Measurements from ENCODE around the gene DNM3.
"Not testable (repeated sequence)": the region's sequence is repeated elsewhere in the genome, so short reads cannot be mapped to it uniquely, and the experiment has no call there.

DNM3 gene

DNA sequence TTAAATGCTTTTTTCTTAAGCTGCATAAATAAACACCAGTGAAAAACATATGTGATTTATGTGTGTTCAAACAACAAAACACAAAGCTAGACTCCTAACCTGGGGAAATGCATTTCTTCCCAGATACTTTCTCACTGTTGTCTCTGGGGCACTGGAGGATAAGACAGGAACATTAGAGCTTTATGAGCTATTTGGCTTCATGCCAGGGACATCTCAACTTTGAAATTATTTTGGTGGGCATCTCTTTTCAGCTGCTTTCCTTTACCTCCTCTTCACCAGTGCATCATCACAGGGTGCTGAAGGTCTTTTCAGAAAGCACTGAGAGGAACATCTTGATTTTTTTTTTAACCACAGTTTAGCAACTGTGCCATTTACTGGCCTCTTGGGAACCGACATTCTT is 212.9 kb downstream of the DNM3 start:
- no peak for DNase-seq

DNA sequence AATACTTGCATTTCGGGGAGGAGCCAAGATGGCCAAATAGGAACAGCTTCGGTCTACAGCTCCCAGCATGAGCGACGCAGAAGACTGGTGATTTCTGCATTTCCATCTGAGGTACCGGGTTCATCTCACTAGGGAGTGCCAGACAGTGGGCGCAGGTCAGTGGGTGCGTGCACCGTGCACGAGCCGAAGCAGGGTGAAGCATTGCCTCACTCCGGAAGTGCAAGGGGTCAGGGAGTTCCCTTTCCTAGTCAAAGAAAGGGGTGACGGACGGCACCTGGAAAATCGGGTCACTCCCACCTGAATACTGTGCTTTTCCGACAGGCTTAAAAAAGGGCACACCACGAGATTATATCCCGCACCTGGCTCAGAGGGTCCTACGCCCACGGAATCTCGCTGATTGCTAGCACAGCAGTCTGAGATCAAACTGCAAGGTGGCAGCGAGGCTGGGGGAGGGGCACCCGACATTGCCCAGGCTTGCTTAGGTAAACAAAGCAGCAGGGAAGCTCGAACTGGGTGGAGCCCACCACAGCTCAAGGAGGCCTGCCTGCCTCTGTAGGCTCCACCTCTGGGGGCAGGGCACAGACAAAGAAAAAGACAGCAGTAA is 214.6 kb downstream of the DNM3 start:
- DNase-seq, result not testable (repeated sequence)

DNA sequence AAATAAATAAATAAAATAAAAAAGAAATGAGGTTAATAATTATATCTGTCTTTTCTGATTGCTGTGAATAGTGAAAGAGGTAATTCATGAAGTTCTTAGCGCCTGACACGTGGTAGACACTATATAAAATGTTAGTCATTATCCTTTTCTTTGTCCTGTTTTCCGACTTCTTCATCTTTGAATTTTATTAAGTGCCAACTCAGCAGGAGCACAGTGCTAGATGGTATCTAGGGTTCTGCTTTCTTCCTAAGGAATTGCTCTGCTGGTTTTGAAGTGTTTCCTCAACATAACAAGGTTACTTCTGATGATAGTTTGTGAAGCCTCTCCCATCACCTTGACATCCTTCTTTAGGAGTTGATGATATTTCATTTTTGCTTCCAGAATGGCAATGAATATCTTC is 227.0 kb downstream of the DNM3 start:
- no peak for DNase-seq

DNA sequence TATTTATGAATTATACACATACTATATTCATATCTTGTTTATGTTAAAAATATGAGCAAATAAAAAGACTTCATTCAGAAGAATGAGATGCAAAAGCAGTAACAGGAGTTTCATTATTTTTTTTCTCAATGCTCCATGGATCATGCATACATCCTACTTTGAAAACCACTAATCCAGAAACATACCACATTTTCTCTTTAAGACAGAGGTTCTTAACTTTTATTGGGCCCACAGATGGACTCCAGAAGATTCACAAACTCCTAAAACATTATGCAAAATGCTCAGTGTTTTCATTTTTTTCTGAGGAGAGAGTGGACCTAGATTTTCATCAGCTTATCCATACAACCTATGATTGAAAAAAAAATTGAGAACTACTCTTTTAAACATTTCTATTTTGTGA is 227.8 kb downstream of the DNM3 start:
- no peak for DNase-seq

DNA sequence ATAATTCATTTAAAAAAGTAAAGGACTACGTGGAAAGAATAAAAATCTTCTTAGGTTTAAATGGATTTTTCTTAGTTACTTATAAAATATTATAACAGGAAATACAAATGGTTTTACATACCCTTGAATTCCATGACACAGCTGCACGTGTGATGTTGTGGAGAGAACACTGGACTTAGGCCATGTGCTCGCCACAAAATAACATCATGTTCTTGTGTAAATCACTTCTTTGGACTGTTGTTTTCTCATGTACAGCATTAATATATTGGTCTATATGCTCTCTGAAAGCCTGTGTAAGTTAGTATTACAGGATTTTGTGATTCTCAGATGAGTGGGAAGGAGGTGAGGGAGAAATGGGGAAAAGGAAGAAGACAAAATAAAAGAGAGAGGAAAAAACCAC is 228.2 kb downstream of the DNM3 start:
- DNase-seq, result no peak

DNA sequence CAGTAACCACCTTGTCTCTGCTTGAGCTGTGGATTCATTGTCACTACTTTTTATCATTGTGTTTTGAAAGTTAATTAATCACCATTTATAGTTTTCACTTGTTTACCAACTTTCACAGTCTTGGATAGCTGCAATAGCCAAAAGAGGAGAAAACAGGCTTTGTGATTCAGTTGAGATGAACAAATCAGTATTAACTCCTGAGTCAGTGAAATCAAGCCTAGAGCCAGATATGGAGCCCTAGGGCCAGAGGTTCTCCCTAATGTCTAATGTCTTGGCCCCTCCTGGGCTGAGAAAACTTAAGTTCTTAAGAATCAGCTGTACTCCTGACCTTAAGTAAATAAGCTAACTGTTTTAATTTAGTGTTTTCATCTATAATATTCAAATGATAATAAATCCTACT is 228.8 kb downstream of the DNM3 start:
- DNase-seq, result no peak

DNA sequence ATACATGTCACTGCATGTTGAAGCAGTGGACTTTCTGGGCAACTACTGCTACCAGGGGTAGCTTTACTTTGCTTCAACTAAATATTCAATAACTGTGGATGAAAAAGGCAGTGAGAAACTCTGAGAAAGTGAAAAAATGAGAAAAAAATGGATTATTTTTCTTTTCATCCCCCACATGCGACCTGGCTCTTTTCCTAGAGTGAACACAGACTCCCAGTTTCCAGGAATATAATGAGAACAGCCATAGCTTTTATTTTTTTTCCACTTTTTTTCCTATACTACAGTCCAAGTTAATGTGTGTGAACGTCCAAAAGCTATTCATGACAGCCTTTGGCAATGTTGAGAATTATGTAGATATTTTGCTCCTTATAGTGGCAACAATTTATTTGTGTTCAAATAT is 230.4 kb downstream of the DNM3 start:
- DNase-seq, result no peak

DNA sequence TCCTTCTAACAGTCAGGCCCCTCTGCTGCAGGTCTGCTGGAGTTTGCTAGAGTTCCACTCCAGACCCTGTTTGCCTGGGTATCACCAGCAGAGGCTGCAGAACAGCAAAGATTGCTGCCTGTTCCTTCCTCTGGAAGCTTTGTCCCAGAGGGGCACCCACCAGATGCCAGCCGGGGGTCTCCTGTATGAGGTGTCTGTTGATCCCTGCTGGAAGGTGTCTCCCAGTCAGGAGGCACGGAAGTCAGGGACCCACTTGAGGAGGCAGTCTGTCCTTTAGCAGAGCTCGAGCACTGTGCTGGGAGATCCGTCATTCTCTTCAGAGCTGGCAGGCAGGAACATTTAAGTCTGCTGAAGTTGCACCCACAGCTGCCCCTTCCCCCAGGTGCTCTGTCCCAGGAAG is 238.6 kb downstream of the DNM3 start:
- DNase-seq, result not testable (repeated sequence)

DNA sequence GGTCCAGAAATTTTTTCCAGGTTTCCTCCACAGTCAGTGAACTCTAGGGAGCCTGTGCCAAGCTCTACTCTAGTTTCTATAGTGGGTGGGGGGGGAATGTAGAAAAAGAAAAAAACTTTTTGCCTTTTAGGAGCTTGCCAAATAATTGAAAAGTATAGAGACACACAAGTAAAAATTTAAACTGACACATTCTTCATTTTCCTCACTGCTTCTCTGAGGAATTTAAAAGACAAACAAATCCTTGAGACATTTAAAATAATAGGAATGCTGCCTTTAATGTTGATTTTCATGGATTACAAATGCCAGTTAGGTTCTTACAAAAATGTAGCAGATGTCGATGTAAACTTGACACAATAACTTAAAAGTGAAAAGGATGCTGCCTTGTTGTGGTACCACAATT is 241.9 kb downstream of the DNM3 start:
- no peak for DNase-seq

DNA sequence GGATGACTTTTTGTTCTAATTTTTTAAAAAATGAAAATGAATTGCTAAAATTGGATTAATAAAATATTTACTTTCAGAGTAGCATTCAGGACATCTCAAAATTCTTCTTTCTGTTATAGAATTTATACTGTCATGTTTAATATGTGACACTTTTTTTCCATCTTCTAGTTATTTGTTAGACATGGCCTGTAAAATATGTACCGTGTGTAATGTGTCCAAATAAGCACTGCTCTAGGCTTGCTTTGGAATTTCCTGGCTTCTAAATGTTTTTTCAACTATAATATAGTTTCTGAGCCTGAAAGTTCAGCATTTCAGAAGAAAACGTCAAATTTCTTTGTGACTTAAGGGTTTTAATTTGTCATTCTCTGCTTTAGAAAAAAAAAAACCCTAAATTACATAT is 243.6 kb downstream of the DNM3 start:
- DNase-seq, result no peak

DNA sequence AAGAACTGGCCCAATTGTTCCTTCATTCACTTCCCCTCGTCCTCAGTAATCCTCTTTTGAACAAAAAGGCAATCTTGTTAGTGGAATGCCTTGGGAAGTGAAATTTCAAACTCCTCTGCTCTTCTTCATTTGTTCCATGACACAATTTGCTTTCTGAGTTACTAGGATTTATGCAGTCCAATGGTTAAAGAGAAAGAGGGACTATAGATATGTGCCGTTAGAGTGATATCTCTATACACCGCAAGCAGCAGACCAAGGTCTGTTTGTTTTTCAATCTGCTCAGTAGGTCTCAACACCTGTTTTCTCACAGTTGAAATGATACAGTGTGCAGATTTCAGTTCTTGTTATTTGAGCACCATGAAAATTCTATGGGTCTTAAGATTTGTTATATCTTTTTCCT is 244.0 kb downstream of the DNM3 start:
- DNase-seq, result no peak

DNA sequence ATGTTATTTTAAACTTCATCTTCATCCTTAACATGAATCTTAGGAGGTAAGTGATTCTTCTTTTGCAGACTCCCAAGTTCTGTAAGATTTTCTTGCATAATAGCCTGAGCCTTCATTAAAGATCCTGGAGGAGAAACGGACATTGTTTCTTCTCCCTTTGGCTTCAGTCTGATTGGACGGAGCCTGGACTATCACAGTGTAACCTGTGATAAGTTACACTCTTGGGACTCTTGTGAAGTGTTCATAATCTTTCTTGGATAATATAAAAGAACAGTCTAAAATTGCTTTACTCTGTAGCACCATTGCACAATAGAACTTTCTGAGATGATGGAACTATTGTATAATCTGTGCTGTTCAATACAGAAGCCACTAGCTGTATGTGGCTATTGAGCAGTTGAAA is 244.8 kb downstream of the DNM3 start:
- DNase-seq, result no peak

DNA sequence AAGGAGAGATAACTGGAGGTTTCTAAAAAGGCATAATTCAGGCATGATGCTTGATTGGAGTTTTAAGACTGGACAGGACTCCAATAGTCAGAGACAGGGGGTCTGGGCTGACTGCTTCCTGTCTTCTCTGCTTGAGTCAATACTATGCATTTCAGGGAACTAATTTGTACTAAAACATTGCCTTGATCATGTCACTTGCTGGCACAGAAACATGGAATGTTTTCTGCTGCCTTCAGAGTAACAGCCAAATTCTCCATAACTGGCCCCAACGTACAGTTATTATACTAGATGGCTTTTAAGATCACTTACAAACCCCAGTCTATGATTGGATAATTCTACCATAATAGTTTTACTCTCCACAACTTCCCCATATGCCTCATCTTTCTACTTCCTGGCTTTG is 247.0 kb downstream of the DNM3 start:
- no peak for DNase-seq

DNA sequence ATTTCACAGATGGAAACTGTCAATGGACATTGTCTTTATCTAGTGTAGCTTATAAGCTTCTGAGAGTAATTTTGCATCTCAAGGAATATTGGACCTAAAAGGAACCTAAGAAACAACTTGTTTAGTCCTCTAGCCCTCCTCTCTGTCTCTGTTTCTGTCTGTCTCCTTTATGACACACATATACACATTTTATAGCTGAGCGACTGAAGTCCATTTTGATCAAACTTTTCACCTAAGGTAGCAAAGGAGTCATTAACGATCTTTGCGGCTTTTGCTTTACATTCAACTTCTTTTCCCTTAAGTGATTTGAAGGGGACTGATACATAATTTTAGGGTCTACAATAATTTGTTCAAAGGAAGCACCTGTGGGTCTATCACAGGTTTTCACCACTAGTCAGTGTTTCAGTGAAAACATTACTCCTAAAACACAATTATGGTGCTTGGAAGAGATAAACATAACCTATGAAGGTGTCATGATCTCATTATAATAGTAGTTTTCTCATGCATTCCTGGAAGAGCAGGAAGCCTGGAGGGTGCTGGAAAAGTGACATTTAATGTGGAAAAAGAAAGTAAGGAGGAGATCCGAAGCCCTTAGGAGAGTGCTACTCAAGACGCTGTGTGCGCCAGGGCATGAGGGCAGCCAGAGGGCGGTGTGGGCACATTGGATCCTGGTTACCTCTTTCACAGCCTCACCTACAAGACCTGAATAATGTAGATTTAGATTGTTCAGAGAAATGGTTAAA is 248.6 kb downstream of the DNM3 start:
- DNase-seq, result peak; percentile 51

DNA sequence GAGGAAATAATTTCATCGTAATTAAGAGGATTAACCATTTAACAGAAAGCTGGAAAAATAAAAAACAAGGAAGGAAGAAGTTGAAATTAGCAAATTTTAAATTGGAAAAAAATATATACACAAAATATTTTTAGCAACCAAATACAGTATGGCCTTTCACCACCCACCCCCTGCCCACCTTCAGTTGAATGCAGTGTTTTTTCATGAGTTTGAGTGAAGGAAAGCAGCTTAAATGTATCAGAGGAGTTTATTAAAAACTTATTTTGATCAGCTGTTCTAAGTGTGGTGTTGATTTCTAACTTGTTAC is 249.2 kb downstream of the DNM3 start:
- DNase-seq, result no peak

DNA sequence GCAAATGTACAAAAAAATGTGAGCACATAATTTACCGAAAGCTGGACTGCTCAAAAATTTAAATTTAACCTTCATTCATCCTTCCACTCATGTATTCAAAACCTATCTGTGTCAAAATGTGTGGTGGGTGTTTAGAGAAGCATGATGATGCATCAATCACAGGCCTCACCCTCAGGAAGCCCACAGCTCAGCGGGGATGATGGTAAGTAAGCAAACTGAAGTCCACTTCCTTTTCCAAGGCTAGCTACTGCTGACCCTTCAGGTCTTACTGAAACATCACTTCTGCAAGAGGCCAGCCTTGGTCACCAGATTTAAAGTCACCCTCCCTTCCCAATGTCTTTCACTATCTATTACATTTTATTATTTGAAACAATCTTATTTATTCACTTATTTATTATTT is 254.5 kb downstream of the DNM3 start:
- DNase-seq, result no peak

DNA sequence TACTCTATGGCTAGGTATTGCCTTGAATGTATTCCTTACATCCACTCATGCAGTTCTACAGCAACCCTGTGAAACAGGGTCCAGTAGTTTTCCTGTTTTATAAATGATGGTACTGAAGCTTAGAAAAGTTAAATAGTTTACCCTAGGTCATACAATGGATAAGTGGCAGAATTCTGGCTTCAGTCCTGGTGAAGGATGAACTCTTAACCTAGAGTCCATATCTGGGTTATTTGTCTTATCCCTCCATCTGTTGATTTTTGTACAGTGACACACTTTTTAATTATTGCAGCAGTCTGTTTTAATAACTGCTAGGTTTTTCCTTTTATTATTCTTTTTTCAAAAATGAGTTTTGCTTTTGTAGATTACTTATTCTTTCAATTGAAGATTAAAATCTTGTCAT is 263.9 kb downstream of the DNM3 start:
- DNase-seq, result no peak

DNA sequence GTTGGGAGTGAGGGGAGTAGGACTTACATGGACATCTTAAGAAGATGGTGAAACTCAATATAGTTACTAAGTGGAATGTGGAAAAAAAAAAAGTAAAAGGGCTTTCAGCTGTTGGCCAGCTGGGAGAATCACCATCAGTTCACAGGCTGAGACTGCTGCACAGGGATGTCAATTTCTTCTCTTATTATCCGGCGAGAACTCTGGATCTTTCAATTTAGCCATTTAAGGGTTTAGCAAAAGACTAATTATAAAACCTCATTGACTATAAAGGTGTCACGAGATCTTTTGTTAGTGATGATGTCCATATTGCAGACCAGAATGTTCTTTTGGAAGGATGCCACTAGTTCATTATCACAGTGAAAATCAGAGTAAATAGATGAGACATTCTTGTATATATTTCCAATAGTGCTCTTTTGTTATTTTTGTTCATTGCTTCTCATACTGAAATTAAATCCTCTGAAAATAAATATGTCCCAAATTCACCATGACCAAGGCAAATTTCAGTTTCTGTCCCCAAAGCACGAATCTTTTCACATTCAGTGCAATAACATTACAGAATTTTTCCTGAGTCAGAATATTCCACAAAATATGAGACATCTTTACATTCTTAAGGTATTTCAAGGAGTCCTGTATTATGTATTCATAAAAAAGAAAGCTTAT is 266.1 kb downstream of the DNM3 start:
- DNase-seq, result no peak

DNA sequence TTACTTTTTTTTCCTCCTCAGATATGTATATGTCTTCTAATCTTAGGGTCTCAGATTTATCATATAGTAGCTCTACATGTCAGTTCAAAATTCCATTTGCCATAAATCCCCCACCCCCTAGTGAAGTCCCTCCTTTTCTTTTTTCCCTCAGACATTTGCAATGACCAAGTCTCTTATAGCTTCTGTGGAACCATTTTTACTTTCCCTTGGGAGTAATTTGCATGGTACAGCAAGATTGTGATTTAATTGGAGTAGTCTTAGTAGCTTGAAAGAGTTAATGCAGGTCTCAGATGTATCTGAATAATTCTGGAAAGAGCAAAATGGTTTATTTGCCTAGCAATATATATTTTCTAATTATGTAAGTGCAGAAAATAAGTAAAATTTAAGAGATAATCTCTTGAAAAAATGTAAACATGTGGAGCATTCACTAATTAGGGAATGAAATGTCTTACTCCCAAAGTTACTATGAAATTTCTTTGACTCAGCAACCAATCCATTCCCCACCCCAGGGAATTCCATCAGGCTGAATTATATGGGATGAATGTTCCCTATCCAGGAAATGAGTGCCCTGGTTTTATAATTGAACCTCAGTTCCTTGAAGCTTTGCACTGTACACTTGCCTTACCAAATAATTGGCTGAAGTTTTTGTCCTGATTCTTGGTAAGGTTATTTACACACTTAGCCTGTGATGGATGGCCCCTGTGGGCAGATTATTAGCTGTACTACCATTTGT is 267.0 kb downstream of the DNM3 start:
- DNase-seq, result no peak

DNA sequence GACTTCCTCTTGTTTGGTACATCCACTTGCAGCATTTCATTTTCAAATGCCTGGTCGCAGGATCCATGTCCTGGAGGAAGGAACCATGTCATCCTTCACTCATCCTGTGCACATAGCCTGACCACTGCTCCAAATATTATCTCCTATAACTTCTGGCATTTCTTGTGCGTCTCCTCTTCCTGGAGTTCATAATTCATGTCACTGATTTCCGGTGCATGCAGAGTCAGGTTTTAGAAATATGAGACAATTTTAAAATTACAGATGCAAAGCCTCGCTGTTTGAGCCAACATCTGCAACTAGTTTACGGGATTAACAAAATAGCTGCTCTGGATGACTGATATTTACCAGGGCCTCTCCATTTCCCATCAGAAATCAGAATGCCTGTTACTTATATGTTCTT is 268.1 kb downstream of the DNM3 start:
- DNase-seq, result no peak

DNA sequence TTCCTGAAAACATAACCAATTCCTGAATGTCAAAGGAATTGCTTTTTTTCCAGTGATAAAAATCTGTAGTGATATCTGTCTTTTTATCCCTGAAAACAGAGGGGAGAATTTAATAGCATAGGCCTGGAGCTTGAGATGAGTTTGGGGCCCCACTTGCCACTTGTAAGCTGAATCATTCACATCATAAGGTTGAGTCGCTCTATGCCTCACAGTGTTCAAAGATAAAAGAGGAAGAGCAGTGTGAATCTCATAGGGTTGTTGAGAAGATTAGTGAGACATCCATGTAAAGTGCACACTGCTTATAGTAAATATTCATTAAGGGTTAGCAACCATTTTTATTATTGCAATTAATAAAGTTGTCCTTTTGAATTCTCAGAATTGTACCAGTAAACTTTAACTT is 271.3 kb downstream of the DNM3 start:
- DNase-seq, result peak; percentile 4

DNA sequence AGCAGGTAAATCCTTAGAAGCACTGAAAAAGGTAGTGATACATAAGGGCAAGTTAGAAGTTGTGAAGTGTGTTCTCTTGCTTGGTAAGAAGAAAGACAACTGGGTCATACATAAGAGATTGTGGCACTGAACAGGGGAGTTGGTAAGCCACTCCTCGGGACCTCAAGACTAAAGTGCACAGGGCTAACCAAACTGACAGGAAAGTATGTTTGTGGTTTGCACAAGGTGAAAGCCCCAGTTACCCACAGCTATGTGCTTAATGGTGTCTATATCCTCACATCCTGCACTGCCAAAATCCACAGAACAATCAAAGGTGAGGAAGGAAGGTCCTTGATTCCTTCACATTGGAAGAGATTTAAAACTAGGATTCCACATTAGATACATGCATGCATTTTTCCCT is 276.5 kb downstream of the DNM3 start:
- DNase-seq, result no peak

DNA sequence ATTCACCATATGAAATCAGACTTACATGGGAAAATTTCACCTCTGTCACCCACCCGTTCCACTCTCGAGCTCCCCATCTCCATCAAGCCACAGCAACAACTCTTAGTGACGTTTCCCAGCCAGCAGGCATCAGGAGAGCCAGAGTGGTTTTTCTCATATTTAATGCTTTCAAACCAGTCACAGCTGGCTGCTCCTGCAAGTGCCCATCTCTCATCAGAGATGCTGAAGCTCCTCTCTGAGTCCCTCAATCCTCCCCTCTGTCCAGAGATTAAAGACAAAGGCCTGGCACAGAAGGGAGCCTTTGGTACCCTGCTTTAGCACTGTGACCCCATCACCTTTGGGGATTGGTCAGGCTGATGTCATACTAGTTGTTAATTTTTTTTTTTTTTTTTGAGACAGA is 277.3 kb downstream of the DNM3 start:
- DNase-seq, result no peak

DNA sequence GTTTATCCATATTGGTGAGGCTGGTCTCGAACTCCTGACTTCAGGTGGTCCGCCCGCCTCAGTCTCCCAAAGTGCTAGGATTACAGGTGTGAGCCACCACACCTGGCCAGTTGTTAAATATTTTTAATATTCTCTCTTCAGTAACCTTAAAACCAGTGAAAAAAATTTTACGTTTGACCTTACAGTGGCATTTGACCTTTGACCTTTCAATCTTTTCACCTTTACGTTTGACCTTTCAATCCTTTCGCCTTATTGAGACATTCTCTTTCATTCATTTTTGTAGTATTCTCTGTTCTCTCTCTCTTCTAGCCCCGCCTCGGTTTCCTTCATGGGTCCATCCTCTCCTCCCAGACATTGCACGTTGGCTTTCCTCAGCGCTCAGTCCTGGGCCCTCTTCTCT is 277.9 kb downstream of the DNM3 start:
- DNase-seq, result no peak

Data from stimulated activated CD4-positive, alpha-beta T cell treated with anti-CD3 and anti-CD28 coated beads, Interleukin-1b, Interleukin-23, amount 100 ng/mL, for 48 hours (primary cell).